Measurements from ENCODE around the gene SMIM8. TPM values are rescaled to one million over a fixed set of nuclear protein-coding genes. Genes with fewer than 3 reads are reported as not detected.

Gene SMIM8
- total and polyA plus RNA-seq, 2 of the 4 experiments (the other 2 are of a cell fraction) = 2.7 to 3.6 TPM

GRCh38 chr6:87330961-87331360 lies 8.6 kb downstream of the SMIM8 start:
- intact Hi-C loops (cut with micrococcal nuclease) (no loop called here), in situ Hi-C loops (cut with MboI; ENCODE audit: low sequenced_read_pairs) (no loop called here), dilution Hi-C loops (cut with HindIII; ENCODE audit: low sequenced_read_pairs, unreplicated experiment) (no loop called here)
- BruUV-seq (replicated peaks) = no TSS peak
- ATAC-seq (ENCODE audit: low read depth) (no peak), DNase-seq (no peak)
- Histone ChIP-seq H4K91ac (ENCODE audit: insufficient read depth, low read depth, low read length) (no peak overlapping the region), H3K4me2 (ENCODE audit: low read depth, low read length) (no peak overlapping the region), H3K79me1 (ENCODE audit: low read depth in 1 of 2, low read length in 2 of 2) (peaks cover 10 to 11% of the 10 kb centered on the region in 2 experiments; a peak in 3 of 4 replicates), H2AK5ac (ENCODE audit: low read depth, low read length) (no peak overlapping the region), H2AFZ (replicated peaks; ENCODE audit: low read length, poor library complexity) (no peak overlapping the region), H4K20me1 (ENCODE audit: insufficient read depth, low read length) (no peaks in the 10 kb centered on the region), H3K18ac (ENCODE audit: low read depth, low read length) (no peak overlapping the region), H3K23ac (ENCODE audit: low read depth, low read length) (no peak overlapping the region), H2BK5ac (ENCODE audit: low read depth, low read length, poor library complexity, severe bottlenecking) (no peak overlapping the region), H2BK120ac (ENCODE audit: low read depth, low read length) (no peak overlapping the region), H3K9me3 (ENCODE audit: control insufficient read depth, insufficient read depth, low read length) (no peaks in the 10 kb centered on the region), H3K56ac (ENCODE audit: extremely low read depth, insufficient read depth, low read length) (no peak overlapping the region), H3K27me3 (ENCODE audit: control insufficient read depth, insufficient read depth, low read length) (no peaks in the 10 kb centered on the region), H4K8ac (ENCODE audit: low read depth in 2 of 2, low read length in 2 of 2) (no peak overlapping the region), H2BK15ac (ENCODE audit: low read depth, low read length) (no peak overlapping the region), H2AK9ac (replicated peaks; ENCODE audit: low read depth, low read length, poor library complexity) (no peak overlapping the region), H3K9me1 (ENCODE audit: insufficient read depth, low read length) (peaks cover 4% of the 10 kb centered on the region; the same call in 1 of the 2 replicates), H3K9ac (ENCODE audit: low read depth, low read length) (no peak overlapping the region), H4K5ac (ENCODE audit: low read depth, low read length) (no peak overlapping the region), H3K4me3 (ENCODE audit: insufficient read depth, low read depth, low read length) (no peak overlapping the region), H2BK20ac (ENCODE audit: low read depth, low read length) (no peak overlapping the region), H3K4ac (ENCODE audit: low read depth, low read length) (no peak overlapping the region), H3K27ac (ENCODE audit: insufficient read depth, low read length) (no peak overlapping the region), H3K36me3 (ENCODE audit: control insufficient read depth, insufficient read depth, low read length) (no peaks in the 10 kb centered on the region), H3K14ac (replicated peaks; ENCODE audit: low read depth, low read length) (no peak overlapping the region), H3K4me1 (ENCODE audit: control insufficient read depth, insufficient read depth, low read length) (peaks cover 6% of the 10 kb centered on the region; the same call in 1 of the 2 replicates)
- TF ChIP-seq NFE2L2 (IDR thresholded peaks at IDR 0.05; ENCODE audit: low read depth, low read length) (no peak), RCOR1 (IDR thresholded peaks at IDR 0.05; ENCODE audit: insufficient replicate concordance, low read length) (no peak), MXI1 (IDR thresholded peaks at IDR 0.05; ENCODE audit: borderline replicate concordance, low read depth, low read length) (no peak), SMC3 (IDR thresholded peaks at IDR 0.05; ENCODE audit: low read depth, low read length) (no peak), FOS (IDR thresholded peaks at IDR 0.05; ENCODE audit: low read depth, low read length) (no peak)
- ChIA-PET CTCF (no interaction called here), POLR2A (ENCODE audit: unreplicated experiment) (no interaction called here)

Data from IMR-90 (cell line).